Cardiac muscle cell (in vitro differentiated cells and primary cell): ENCODE results near the gene PARN. TPM values are rescaled to one million over a fixed set of nuclear protein-coding genes. Genes with fewer than 3 reads are reported as not detected.

Source experiments
- DNase-seq, 2 donors: peaks; one replicate each; pipeline versions ENCODE4 v3.0.0 to v3.0.0-alpha.2; 2010 to 2017; ENCODE audit warnings: low read depth in 1 of 2, low spot score in 1 of 2
- H3K27ac ChIP-seq: fragments of 200-600 bp; sonication (generic); 2 replicates; pipeline ENCODE4 v1.5.1; 2016
- H3K27me3 ChIP-seq: fragments of 200-600 bp; sonication (generic); 2 replicates; pipeline ENCODE4 v1.6.0; 2016; ENCODE audit warnings: control low read depth
- H3K36me3 ChIP-seq: fragments of 200-600 bp; sonication (generic); 2 replicates; pipeline ENCODE4 v1.5.1; 2016; ENCODE audit warnings: control low read depth
- H3K4me1 ChIP-seq: fragments of 200-600 bp; sonication (generic); 2 replicates; pipeline ENCODE4 v1.8.1; 2017; ENCODE audit warnings: low read depth, mild to moderate bottlenecking, mixed run types
- H3K4me3 ChIP-seq: fragments of 200-600 bp; sonication (generic); 2 replicates; pipeline ENCODE4 v1.5.1; 2016; ENCODE audit warnings: mild to moderate bottlenecking
- H3K9me3 ChIP-seq: fragments of 200-600 bp; sonication (generic); 2 replicates; pipeline ENCODE4 v1.5.1; 2017; ENCODE audit warnings: low read depth, mild to moderate bottlenecking, control low read depth
- CTCF ChIP-seq: IDR thresholded peaks from 2 replicates; pipeline ENCODE4 v1.5.1; 2012; ENCODE audit warnings: low read depth, mild to moderate bottlenecking, low read length
- polyA plus RNA-seq: library from polyadenylated mRNA; unstranded; fragments of >200 nt; fragmentation: Nextera tagmentation; extraction: Ambion mirVana; gene quantifications from 2 replicates; pipeline ENCODE4 v1.2.1, GENCODE V29; 2016
- total RNA-seq: library from RNA; depleted of rRNA; stranded (reverse); fragments of >200 nt; gene quantifications from 2 replicates; pipeline ENCODE4 v1.2.3, GENCODE V29; 2016

The PARN gene
- total and polyA plus RNA-seq, 2 experiments from 2014 or later: 22.4 to 36.3 TPM

- Histone ChIP-seq H3K9me3 (no peaks in the 10 kb centered on the region), H3K4me1 (no peaks in the 10 kb centered on the region), H3K4me3 (no peak overlapping the region), H3K27me3 (no peaks in the 10 kb centered on the region), H3K27ac (no peak overlapping the region), H3K36me3 (no peaks in the 10 kb centered on the region)
- TF ChIP-seq CTCF: no peak
- no peak for DNase-seq
Observed at GRCh38 chr16:14392960-14393359, 237.1 kb downstream of the PARN start.

GRCh38 chr16:14389359-14389758, 240.7 kb downstream of the PARN start:
- Histone ChIP-seq H3K36me3 (no peaks in the 10 kb centered on the region), H3K4me1 (no peaks in the 10 kb centered on the region), H3K27ac (no peak overlapping the region), H3K9me3 (no peaks in the 10 kb centered on the region), H3K27me3 (no peaks in the 10 kb centered on the region), H3K4me3 (no peak overlapping the region)
- no peak for TF ChIP-seq CTCF
- DNase-seq: no peak

GRCh38 chr16:14388243-14388642, 241.8 kb downstream of the PARN start:
- no peaks in the 10 kb centered on the region for H3K4me1 ChIP-seq
- H3K36me3 ChIP-seq: no peaks in the 10 kb centered on the region
- no peak overlapping the region for H3K4me3 ChIP-seq
- no peaks in the 10 kb centered on the region for H3K9me3 ChIP-seq
- H3K27me3 ChIP-seq: no peaks in the 10 kb centered on the region
- DNase-seq: no peak
- no peak overlapping the region for H3K27ac ChIP-seq
- TF ChIP-seq CTCF: no peak

- Histone ChIP-seq H3K27me3 (no peaks in the 10 kb centered on the region), H3K4me3 (no peak overlapping the region), H3K9me3 (no peaks in the 10 kb centered on the region), H3K4me1 (no peaks in the 10 kb centered on the region), H3K27ac (no peak overlapping the region), H3K36me3 (no peaks in the 10 kb centered on the region)
- DNase-seq: no peak
- no peak for TF ChIP-seq CTCF
Observed at GRCh38 chr16:14386115-14386514, 243.9 kb downstream of the PARN start.

Other genes with a start within 250 kb of the PARN start
- 34.4 and 38.4 TPM in 2 replicates for gene BFAR, start 2.7 kb upstream of the PARN start, total RNA-seq
- gene BFAR, start 2.7 kb upstream of the PARN start, polyA plus RNA-seq: 34.6 and 37.4 TPM in 2 replicates
- 0.18 TPM in 1 of 2 replicates, not detected in the other for gene PLA2G10, start 64.0 kb upstream of the PARN start, total RNA-seq
- gene PLA2G10, start 64.0 kb upstream of the PARN start, polyA plus RNA-seq: 1.1 TPM in 1 of 2 replicates, not detected in the other
- gene NPIPA3, start 73.2 kb upstream of the PARN start, total RNA-seq: 0.28 and 2.2 TPM in 2 replicates
- gene NPIPA3, start 73.2 kb upstream of the PARN start, polyA plus RNA-seq: not detected in 2 replicates
- 1.3 and 2.1 TPM in 2 replicates for gene NPIPA2, start 112.3 kb upstream of the PARN start, total RNA-seq
- 2.4 and 4.0 TPM in 2 replicates for gene NPIPA2, start 112.3 kb upstream of the PARN start, polyA plus RNA-seq
- gene NOMO1, start 203.5 kb upstream of the PARN start, total RNA-seq: 79.3 and 87.2 TPM in 2 replicates
- 93.0 and 119 TPM in 2 replicates for gene NOMO1, start 203.5 kb upstream of the PARN start, polyA plus RNA-seq